ENCODE measurements around the gene EGFL7.

EGFL7 gene

GRCh38 chr9:136688274-136689107, 25.8 kb downstream of the EGFL7 start:
- DNase-seq = no peak

DNA sequence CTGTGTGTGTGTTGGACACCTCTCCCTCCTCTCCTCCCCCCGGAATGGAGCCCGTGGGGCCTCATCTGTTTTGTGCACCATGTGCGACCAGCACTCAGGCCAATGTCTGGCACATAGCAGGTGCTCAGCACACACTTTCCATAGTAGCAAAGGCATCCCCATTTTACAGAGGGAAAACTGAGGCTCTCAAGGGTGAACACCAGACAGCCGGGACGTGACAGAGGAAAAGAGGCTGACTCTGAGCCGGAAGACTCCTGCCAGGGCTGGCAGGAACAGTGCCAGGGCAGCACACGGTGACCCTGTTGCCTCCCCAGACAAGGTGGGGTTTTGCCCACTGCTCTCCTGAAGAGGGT, 26.4 kb downstream of the EGFL7 start:
- no peak for DNase-seq

DNA sequence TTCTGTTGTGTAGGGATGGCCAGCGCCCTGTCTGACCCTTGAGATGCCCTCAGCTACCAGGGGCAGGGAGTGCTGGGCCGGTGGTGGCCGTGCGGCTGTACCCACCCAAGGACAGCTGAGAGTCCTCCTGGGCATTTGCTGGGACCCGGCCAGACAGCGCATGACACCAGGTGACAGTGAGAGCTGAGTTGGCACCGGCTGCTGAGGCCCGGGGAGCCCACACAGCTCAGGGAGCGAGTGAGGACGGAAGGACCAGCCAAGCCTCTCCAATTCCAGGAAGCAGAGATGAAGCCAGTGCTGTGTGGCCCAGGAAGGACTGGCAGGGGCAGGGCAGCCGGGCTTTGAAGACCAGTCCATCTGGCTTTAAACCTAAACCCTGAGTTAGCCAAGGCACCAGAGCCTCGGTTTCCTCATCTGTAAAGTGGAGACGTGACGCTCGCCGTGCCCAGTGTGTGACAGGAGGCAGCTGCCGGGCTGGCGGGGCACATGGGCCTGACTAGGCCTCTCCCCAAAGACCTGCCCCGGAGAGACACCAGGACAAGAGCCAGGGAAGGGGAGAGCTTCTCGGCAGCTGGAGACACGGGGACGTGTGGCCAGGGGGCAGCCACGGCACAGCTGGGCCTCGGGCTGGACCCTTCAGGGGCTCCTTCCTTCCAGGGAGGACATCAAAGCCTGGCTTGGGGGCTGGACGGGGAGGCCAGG, 27.5 kb downstream of the EGFL7 start:
- DNase-seq = peak in 1 of 2 experiments; percentile 4

DNA sequence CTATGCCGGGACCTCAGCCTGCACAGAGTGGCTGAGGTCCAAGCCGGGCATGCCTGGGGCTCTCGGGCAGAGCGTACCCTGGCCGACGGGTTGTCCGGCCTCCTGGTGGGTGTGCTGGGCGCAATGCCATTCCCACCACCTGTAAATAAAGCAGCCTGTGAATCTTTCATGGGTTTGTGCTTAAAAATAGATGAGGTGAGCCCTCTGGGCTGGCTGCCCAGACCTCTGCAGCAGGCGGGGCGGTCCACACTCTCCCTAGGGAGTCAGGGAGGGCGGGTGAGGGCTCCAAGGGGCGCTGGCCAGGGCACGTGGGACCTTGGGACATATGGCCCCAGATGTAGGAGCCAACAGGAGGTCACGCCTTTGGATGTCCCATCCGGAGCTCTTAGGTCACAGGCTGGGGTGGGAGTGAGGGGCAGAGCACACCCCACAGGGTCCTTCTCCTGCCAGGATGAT, 28.1 kb downstream of the EGFL7 start:
- peak in 1 of 2 experiments; percentile 23 for DNase-seq

DNA sequence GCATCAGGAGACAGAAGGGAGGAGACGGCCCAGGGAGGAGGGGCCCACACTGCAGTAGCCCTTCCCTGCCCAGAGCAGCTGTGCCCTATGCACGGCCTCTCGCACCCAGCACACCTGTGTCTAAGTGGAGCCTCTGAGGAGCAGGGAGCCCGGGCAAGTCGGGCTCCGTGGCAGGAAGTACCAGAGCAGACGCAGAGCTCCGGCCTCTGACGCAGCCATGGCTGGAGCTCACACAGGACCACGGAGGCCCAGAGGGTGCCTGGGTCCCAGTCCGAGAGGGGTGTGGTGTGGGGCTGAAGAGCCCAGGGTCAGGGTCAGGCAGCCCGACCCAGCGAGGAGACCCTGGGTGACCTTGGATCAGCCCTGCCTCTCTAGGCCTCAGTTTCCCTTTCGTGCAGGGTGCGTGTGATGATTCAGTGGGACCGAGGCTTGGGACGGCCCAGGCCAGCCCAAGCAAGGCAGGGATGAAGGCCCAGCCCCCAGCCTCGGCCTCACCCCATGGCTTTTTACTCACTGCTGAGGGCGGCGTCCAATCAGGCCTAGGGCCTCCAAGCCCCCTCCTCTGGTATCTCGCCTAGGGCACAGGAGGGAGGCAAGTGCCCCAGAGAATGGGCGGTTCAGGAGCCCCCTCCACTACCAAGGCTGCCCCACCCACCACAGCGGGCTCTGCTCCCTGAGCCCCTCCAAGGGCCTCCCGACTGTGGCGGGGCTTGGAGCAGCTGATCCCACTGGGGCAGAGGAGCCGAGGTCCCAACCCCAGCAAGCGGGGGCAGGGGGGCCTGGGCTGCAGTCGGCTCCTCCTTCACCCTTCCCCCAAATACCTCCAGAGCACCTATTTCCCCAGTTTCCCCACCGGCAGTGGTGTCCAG, 28.8 kb downstream of the EGFL7 start:
- DNase-seq = no peak

- no peak for DNase-seq
Observed at GRCh38 chr9:136692185-136693134, 29.7 kb downstream of the EGFL7 start.

- no peak for DNase-seq
Observed at GRCh38 chr9:136693135-136693489, 30.4 kb downstream of the EGFL7 start.

GRCh38 chr9:136693490-136694162, 30.9 kb downstream of the EGFL7 start:
- no peak for DNase-seq

DNA sequence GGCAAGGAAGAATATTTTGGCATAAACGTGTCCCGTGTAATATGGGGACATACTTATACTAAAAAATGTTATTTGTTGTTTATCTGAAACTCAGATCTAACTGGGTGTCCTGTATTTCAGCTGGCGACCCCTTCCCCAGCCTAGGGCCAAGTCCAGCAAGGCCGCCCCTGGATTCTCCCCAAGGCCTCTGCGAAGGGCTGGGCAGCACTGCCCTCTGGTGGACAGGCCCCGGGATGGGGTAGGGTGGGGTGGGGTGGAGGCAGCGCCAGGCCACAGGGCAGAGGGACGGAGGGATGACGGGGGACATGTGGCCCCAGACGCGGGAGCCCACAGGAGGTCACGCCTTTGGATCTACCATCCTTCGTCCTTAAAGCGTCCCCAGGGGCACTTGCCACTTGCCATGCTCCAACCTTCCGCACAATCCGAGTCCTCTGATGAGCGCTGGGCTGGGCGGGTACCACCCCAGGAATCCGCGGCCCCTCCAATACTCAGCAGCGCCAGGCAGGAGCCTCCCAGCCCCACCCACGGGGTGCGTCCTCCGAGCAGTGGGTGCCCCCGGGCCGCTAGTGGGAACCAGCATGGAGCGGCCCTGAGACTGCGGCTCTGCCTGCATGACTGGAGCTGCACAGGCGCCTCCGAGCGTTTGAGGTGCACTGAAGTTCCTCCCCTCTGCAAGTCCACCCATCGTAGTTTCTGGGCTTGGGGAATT, 31.6 kb downstream of the EGFL7 start:
- peak in 1 of 2 experiments; percentile 27 for DNase-seq

DNA sequence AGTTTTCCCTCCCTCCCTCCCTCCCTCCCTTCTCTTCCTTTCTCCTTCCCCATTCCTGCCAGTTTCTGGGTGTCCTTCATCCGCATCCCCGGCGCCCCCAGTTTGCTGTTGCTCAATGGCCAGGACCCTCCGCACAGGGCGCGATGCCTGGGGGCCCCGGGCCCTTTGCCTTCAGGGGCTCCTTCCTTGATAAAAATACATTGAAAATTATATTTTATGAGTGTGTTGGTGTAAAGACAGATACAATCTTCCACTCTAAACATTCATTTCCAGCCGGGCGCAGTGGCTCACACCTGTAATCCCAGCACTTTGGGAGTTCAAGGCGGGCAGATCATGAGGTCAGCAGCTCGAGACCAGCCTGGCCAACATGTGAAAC, 32.1 kb downstream of the EGFL7 start:
- no peak for DNase-seq

DNA sequence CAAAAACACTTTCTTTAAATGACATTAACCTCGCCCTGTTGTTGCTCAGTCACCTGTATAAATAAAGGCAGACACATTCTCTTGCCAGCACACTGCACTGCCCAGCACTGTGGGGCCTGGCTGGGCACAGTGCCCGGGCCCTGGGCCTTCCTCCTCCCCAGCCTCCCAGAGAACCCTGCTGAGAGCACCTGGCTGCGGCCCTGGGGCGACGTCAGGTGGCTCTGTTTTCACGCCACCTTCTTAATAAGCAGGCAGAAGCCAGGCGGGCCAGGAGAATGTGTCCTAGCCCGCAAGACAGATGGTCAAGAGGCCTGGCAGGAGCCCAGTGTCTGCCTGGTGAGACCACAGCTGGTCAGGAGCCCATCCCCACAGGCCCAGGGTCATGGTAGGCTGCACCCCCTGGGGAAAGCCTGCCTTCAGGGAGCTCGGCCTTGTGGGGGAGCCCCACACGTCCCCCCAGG, 32.7 kb downstream of the EGFL7 start:
- peak; percentile 95 to 98 for DNase-seq

DNA sequence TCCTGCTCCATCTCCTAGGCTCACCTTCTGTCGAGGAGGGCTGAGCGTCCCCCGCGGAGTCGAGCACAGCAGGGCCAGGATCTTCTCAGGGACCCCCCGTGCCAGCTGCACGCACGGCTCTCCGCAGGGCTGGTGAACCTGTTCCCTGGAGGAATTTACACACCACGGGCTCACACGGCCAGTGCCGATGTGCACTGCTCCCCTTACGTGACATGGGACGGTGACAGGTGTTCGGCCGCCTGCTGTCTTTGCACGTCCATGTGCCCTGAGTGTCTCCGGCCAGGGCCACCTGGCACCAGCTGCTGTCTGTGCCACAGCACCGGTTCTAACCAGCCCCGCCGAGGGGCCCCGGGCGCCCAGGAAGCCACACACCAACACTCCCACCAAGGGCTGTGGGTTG, 33.2 kb downstream of the EGFL7 start:
- DNase-seq = peak in 1 of 2 experiments; percentile 72

- no peak for DNase-seq
Observed at GRCh38 chr9:136696502-136696901, 33.8 kb downstream of the EGFL7 start.

GRCh38 chr9:136697146-136697820, 34.6 kb downstream of the EGFL7 start:
- no peak for DNase-seq

- no peak for DNase-seq
Observed at GRCh38 chr9:136697821-136698526, 35.3 kb downstream of the EGFL7 start.

DNA sequence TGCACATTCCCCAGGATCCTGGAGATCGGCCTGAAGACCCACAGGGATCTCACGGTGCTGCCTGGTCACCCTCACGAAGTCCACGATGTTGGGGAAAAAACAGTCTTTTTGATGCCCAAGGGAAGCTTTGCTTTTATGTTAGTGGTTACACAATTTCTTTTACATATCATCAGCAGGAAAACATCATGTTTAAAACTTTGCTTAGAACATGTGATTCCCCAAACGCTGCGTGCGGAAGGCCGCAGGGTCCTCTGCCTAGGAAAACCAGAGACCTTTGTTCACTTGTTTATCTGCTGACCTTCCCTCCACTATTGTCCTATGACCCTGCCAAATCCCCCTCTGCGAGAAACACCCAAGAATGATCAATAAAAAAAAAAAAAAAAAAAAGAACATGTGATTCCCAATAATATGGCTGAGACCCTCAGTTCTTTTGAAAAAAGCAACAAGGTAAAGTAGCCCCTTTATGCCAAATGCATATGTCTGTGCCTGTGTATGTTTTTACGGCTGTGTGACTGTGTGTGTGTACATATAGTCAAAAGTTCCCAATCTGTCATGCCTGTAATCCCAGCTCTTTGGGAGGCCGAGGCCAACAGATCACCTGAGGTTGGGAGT, 36.0 kb downstream of the EGFL7 start:
- no peak for DNase-seq

GRCh38 chr9:136700304-136700703, 37.6 kb downstream of the EGFL7 start:
- no peak for DNase-seq

GRCh38 chr9:136700959-136701667, 38.4 kb downstream of the EGFL7 start:
- DNase-seq = no peak
